NCI-H82 (cell line): Measurements from ENCODE around the gene KRT7.

ENCODE experiments used
- DNase-seq: peaks from one replicate; lab custom pipeline; 2025; lab: John Stamatoyannopoulos, UW

Gene KRT7

DNA sequence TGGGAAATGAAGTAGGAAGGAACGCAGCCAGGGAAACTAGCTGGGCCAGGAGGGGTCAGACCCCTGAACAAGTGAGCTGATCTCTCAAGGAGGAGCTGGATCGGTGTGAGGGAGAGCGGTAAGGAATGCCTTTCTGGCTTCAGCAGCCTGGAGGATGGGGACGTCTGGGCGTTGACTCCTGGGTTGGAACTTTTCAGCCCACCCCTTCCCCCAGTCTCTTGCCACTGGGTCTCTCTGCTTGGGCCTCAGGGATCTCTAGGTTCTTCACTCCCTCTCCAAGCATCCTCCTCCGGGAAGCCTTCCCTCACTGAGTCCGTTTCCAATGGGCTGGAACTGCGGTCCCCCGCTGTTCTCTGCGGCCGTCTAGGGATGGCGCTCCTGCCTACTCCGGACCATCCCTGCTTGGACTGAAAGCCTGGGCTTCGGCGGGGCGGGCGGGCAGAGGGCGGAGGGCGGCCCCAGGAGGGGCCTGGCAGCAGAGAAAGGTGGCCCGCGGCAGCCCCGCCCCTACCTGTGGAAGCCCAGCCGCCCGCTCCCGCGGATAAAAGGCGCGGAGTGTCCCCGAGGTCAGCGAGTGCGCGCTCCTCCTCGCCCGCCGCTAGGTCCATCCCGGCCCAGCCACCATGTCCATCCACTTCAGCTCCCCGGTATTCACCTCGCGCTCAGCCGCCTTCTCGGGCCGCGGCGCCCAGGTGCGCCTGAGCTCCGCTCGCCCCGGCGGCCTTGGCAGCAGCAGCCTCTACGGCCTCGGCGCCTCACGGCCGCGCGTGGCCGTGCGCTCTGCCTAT, at the start of gene KRT7:
Gene KRT7, plus strand, starts transcription at position 570 of the 788 bp plus-strand sequence. Its CDS starts 54 bp downstream, at position 624.
- no peak for DNase-seq

DNA sequence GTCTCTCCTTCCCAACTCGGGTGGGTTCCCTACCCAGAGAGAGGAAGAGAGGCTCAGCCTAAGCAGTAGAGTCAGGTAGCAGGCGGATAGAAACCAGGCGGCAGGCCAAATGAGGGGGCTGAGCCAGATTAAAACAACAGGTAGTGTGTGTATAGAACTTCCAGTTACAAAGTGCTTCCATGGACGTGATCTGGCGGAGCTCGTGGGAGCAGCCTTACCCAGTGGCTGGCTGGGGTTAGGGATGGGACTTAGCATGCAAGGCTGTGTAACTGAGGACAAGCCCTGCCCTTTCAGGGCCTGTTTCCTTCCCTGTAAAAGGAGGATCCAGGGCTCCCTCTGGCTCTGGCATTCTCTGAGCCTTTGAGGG, 49.5 kb upstream of the KRT7 start:
- no peak for DNase-seq

DNA sequence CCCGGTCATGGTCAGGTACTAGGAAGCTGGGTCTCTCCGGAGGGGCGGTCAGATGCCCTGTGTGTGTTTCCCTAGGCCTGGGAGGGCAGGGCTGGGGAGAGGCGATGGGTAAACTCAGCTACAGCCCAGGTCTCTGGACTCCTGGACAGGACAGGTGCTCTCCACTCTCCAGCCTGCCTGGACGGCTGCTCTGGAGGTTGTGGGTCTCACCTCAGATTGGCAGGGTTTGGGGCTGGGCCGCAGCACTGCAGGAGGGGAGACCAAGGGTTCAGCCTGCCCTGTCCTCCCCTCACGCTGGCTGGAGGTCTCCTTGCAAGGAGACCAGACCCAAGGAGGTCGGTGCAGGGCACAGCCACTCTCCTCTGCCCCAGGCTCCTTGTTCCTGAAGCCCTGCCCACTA, 49.1 kb upstream of the KRT7 start:
- DNase-seq: no peak

DNA sequence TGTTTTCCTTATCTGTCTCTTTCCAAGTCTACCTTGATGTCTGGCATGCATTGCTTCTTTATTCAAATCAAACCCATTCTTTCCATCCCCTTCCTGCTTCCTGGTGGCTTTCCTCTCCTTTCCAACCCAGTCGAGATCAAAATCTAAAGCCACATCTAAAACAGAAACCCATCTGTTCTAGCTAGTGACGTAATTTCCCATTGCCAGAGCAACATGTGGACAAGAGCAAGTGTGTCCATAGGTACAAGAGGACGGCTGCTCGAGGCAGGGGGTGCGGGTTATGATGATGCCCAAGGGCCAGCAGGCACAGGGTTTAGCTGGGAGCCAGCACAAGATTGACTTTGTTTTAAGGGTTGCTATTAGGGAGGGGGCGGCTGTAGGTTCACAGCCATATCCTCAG, 48.2 kb upstream of the KRT7 start:
- DNase-seq: no peak

DNA sequence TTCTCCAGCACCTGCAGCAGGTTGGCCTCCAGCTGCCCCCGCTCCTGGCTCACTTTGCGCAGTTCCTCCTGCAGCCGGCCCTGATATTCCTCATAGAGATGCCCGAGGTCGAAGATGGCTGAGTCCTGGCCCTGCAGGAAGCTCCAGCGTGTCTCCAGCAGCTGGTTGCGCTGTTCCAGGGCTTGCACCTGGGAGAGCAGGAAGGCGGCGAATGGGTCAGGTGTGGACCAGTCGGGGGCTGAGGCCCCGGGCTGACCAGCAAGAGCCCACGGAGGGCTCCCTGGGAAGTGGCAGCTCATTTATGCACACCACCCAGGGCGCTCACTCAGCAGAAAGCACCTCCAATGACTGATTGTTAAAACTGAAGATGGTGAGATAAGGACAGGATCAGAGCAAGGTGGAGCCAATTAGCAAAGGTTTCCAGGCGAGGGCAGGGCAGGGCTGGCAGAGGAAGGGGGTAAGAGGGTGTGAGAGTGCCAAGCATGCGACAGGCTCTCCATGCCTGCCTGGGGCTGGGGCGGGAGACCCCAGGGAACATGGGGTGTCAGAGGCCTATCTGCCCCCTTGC, 47.6 kb upstream of the KRT7 start:
- no peak for DNase-seq

DNA sequence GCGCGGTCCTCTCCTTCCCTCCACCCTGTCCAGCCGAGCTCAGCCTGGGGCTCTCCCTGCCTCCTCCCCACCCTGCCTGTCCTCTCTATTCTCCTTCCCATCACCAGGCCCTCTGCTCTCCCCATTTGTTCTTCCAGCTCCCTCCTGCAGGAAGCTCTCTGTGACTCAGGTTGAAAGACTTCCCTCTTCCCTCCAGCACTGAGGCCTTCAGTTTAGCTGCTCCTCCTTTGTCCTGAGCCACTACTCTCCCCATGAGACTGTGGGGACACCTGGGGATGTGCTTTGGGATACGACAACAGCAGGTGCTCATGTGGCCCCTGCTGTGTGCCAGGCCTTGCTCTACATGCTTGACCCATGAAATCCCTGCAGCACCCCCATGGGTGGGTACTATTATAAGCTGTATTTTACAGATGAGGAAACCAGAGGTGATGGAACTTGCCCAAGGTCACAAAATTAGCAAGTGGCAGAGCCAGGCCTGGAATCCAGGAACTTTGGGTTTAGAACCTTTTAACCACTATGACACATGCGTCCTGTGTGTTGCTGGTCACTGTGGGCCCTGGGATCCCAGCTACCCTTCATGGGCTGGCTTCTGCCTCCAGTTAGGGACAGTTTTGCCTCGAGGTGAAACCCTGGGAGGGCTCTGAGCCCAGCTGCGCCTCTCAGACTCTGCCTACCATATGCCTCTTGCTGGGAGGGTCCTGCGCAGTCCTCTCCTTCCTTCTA, 46.8 kb upstream of the KRT7 start:
- no peak for DNase-seq

DNA sequence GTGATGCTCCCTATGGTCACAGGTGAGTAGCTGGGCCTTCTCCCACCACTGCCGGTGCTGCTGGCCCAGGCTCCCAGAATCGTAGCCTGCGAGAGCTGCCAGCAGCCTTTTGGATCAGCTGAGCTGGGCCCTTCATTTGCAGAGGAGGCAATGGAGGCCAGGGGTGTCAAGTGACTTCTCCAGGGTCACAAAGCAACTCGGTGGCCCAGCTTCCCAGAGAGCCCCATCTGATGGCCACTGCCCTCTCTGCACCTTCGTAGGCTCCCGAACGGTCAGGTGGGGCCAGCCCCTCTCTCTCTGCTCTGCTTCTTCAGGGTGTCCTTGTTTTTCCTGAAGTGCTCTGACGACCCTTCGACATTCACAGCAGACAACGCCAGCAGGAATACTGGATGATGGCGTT, 45.8 kb upstream of the KRT7 start:
- no peak for DNase-seq

DNA sequence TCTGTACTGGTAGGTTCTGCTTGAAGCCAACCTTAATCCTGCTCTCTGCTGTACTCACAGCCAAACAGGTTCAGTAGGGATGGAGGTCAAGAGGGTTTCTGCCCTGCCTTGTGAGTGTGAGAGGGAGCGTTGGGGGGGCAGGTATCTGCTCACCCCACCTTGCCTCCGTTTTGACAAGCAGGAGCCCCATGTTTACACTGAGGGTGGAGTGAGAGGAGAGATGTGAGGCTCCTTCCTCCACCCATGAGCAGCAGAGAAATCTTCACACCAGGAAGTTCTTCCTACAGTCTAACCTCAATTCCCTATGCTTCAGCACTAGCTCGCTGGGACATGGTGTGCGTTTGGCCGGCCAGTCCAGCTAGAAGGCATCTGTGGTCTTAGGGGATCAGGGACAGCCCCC, 45.4 kb upstream of the KRT7 start:
- DNase-seq: no peak

DNA sequence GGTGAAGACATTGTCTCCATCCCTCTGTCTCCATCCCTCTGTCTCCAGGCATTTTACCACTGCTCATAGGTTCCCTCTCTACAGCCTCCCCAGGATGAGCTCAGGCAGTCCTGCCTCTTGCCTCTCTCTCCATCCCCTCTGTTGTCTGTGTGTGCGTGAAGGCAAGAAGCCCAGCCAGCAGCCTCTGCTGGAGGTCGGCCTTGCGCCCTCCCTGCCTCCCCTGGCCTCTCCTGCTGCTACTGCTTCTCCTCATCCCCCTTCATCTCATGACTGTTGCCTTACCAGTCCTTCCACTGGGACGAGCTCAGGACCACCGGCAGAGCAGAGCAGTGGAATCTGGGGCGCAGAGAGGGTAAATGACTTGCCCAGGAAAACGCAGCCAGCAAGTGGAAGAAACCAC, 44.4 kb upstream of the KRT7 start:
- no peak for DNase-seq

DNA sequence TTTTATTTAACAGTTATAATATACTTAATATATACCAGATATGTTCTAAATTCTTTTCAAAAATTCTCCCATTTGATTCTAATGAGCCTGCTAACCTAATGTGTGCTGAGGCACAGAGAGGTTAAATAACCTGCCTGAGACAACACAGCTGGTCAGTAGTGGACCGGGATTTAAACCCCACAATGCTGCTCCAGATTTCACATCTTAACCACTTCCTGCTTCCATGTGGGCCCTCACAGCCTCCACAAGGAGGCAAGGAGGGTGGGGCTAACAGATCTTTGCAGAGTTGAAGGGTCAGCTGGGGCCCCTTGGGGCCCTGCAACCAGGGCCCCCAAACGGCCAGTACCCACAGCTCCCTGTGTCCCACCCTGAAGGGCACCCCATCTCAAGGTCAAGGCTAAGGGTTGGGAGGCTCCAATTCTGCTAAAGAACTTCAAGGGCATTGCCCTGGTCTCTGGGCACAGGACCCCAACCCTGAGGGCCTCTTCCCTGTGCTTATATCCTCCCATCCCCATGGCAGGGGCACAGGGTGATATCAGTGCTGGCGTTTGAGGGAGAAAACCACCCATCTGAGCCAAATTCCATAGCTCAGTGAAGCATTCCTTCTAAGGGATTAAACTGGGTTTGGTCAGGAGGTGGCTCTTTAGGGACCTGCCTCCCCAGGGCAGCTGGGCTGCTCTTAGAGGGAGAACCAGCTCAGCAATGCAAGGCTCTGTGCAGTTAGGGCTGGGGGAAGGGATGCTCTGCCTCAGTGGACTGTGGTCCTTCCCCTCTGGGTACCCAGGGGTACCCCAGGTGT, 43.5 kb upstream of the KRT7 start:
- DNase-seq: no peak

DNA sequence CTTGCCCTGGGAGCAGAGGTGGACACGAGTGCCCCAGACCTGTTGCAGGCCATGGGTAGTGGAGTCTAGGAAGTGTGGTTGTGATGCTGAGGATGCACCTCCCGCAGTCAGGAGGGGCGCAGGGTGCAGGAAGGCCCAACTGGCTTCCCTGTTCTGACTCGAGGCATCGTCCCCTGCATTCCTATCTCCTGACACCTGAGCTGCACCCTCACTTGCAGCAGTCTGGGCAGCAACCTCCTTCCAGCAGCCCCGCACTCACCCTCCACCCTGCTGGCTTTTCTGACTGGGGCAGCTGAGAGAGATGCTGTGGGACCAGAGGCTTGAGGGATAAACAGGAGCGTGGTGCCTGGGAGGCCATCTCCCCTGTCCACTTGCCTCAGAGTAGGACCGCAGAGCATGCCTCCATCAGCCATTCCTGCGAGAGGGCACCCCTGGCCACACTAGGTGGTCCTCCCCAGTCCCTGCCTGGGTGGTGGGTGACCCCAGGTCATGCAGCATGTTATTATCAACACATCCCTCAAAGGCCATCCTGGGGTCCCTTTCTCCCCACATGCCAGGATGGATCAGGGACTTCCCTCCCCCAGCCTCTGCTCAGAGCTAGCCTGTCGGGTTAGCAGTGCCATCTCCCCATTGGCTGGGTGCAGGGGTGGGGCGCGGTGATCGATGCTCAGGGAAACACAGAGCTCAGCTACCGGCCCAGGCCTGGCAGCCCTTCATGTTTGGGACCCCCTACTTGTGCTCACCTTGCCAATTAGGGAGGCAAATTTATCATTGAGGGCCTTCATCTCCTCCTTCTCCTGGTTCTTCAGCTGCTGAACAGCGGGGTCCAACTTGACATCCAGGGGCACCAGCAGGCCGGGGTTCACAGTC, 41.9 kb upstream of the KRT7 start:
- no peak for DNase-seq

DNA sequence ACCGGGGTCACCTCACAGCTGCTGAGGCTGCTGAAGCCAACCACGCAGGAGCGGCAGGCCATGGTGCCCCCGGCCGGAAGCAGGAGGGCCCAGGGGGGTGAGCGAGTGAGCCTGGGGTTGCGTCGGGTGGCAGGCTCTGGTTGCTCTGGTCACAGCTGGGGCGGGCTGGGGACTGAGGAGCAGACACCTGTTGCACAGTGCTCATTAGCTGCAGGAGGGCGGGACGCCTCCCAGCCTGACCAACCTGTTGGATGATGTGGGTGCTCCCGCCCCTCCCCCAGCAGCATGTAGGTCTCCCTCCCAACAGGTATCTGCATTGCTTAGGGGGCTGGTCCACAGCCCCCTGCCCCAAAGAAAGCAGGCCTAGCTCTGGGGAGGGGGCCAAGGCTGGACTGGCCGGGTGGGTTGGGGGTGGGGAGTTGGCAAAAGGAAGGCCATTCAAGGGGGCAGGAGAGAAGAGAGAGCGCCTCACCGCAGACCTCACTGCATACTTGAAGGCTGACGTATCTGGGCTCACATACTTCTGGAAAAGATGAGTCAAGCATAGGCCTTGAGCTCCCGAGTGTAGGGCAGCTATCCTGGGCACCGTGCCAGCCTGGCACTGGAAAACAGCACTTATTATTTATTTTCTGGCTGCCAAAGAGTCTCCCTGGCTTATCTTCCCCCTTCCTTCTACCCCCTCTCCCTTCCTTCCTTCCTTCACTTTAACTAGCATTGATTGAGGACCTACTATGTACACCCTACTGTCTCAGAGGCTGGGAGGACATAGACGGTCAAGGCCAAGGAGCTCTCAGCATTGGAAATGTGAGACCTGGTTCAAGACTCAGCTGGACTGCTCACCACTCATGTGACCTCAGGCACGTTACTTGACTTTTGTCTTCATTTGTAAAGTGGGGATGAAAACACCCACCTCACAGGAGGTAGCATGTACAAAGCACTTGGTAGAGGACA, 40.9 kb upstream of the KRT7 start, which contains the start of gene KRT80:
Gene KRT80, minus strand, starts transcription at position 174 of the 951 bp plus-strand sequence. Its CDS starts 112 bp downstream, at position 62.
- DNase-seq: no peak

DNA sequence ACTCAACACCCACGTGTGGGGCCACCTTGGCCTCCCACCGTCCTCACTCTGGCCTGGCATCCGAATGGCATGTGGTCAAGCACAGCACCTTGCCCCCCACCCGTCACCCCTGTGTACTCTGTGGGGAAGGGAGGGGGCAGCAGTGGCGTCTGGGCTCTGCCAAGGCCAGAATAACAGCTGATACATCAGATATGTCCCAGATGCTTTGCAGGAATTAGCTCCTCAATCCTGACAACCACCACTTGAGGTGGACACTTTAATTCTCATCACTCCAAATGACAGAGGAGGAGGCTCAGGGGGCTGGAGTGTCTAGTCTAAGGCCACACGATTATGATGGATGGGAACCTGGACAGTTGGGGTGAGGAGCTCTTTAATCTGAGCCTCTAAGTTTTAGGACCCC, 39.5 kb upstream of the KRT7 start:
- DNase-seq: peak; percentile 15

DNA sequence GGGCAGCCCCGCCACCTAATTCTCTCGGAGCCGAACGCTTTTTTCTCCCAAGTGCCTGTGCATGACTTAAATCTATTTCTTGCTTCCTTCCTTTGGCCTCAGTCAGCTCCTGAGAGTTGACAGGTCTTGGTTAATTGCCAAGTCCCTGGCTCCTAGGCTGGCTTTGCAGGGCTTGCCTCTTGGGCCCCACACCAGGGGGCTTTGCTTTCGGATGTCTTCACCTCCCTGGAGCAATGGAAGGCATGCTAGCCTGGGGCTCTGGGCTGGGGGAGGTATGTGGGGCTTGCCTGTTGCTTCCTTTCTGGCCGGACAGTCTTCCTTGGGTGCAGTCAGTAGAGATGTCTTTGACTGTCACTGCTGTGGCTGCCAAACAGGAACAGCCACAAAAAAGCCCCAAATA, 39.1 kb upstream of the KRT7 start:
- DNase-seq: peak; percentile 12

DNA sequence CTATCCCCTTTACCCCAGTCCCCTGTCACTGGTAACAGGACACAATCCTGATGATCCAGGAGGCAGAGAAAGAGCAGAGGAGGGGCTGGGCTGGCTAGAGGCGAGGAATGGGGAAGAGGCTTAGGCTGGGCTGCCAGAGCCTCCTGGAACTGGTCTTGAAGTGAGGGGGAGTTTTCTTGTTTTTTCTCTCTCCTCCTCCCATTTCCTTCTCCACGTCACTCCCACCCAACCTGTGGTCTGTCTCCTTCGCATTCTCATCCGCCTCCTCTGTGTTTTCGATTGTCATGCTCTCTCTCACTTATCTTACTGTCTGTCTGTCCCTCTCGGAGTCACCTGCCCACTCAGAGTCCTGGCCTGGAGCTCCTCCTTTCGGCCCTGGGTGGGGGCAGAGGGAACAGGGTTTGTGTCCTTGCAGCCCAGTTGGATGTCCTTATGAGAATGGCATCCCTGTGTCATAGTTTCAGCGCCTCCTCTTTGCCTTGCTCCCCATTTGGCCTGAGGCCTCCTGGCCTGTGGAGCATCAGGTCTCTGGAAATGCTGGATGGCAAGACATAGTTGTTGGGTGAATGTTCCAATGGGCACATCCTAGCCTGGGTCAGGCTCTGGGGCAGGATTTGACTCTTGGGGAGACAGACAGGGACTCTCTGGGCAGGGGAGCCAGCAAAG, 37.8 kb upstream of the KRT7 start:
- no peak for DNase-seq

DNA sequence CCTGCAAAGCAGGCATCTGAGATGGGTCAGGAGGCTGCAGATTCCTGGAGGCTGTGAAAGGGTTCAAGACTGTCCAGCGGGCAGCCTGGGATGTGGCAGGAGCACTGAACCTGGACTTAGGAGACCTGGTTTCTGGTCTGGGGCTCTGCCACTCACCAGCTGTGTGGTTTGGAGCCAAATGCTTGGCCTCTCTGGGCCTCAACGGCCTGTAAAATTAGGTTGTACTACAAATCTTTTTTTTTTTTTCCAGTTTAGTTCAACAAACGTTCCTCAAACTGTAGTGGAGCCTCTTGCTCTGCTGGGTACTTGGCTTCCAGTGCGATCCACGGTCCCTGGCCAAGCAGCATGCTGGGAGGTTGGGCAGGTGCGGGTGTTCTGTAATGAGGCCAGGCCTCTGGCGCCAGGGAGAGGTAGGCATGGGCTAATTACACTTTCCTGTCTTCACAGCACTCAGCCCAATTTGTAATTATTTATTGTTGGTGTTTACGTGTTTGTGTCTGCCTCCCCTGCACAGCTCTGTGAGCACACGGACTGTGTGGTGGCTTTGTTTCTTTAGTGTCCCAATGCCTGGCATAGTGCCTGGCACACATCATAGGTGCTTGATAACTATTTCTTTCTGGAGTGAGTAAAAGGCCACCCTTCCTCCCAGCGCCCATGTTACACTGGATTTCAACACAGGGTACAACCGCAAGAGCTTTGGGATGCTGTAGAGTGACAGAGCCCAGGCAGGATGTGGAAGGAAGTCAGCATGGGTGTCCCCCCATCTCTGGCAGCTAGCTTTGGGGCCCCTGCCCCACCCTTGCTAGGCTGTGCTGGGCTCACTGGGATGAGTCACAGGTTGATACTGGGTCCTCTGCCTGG, 35.4 kb upstream of the KRT7 start:
- no peak for DNase-seq

DNA sequence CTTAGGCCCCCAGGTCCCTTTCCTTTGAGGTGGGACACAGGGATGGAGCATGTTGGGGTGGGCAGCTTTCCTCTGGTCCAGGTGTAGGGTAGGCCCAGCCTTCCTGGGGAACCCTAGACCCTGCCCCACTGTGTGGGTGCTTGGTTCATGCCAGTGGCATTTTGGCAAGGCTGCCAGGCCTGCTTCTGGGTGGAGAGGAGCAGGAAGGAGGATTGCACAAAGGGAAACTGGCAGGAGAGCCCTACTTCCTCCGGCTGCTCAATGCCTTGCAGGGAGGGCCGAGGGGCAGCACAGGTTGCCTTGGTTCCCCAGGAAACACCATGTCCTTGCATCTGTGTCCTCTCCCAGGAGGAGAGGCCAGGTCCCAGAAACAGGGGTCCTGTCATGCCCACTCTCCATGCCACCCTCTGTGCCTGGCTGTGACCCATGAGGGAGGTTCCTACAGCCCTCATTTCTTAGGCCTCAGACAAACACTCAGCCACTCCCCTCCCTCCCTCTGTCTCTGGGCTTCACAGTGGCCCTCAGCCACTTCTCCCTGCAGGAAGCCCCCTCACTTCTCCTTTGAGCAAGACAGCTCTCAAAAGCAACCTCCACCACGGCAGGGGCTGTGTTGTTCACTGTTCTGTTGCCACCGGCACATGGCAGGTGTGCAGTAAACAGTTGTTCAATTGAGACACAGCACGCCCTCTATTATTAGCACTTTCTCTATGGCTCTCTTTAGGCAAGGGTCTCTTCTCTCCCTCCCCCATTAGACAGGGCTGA, 34.4 kb upstream of the KRT7 start:
- DNase-seq: no peak
